Suppressor macrophage treated with lipopolysaccharide for 4 hours (primary cell): ENCODE data around the gene THSD4.

Experiments used
- DNase-seq: peaks from one replicate; pipeline ENCODE4 v3.0.0-alpha.2; 2020

Gene THSD4

GRCh38 chr15:71469413-71469812, 354.1 kb downstream of the THSD4 start:
- no peak for DNase-seq

GRCh38 chr15:71471347-71471746, 356.1 kb downstream of the THSD4 start:
- no peak for DNase-seq

DNA sequence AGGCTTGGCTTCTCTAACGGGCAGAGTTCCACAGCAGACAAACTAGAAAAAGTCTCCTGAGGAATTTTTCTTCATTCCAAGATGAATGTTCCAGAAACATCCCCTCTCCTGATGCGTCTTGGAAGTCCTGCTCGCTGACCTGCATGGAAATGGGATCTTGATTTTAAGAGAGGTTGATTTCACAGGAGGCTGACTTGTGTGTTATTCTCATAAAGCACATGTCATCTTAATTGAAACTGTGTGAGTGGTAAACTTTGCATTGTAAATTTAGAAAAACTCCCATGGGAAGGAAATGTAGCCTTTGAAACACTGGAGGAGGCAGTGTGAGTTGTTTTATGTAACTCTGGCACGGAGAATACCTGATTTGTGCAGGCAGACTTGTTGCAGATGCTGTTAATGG, 357.3 kb downstream of the THSD4 start:
- no peak for DNase-seq

DNA sequence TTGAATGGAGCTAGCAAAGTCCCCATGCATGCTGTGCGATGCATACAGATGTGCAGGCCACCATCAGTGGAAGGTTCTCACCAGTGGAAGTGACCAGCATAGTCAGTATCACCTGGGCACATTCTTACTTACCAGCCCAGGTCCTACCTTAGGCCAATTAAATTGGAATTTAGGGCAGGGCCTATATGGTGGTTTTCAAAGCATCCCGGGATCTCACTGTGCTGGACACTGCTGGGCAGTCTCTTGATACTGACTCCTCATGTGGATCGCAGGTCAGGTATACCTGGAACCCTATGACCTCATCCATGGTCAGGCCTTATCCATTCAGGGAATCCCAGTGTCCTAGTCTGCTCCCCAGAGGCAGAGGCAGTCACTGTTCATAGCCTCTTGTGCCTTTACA, 358.5 kb downstream of the THSD4 start:
- no peak for DNase-seq

GRCh38 chr15:71476823-71477222, 361.6 kb downstream of the THSD4 start:
- DNase-seq = no peak

DNA sequence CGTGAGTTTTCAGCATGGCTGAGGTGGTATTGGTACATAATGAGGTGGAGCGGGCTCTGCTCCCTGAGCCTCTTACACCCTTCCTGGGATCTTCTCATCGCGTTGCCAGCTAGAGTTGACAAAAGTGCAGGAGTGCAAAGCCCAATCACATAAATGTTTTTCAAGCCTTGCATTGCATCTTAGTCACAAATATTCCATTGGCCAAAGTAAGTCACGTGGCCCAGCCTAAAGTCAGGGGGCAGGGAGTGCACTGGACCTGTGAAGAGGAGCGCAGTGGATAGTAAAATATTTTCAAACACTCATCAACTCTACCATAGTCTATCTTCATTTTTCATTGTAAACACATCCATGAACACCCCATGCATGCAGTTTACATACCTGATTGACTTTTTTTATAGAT, 365.3 kb downstream of the THSD4 start:
- no peak for DNase-seq

DNA sequence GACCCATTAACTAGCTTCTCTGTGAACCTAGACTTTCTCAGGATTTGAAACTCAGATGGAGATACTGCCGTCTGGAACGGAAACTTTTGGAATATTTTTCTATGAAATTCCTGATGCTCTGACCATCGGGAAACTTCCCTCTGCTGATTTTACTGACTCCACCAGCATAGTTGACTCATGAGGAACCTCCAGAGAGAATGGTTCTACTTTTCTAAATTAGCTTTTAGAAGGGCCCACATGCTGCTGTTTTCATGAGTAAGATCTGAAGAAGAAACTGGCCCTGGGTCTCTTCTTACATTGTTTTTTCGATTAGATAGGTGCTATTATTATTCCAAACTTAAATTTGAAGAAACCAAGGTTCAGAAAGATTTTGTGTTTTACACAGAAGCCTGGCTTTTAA, 368.8 kb downstream of the THSD4 start:
- no peak for DNase-seq

GRCh38 chr15:71485094-71485693, 369.9 kb downstream of the THSD4 start:
- DNase-seq = no peak

- no peak for DNase-seq
These were observed 374.3 kb downstream of the THSD4 start for GRCh38 chr15:71489570-71489969.

GRCh38 chr15:71493526-71493925, 378.3 kb downstream of the THSD4 start:
- DNase-seq = no peak

GRCh38 chr15:71494563-71495397, 379.5 kb downstream of the THSD4 start:
- DNase-seq = no peak

GRCh38 chr15:71495398-71495780, 380.1 kb downstream of the THSD4 start:
- no peak for DNase-seq

GRCh38 chr15:71496336-71496955, 381.2 kb downstream of the THSD4 start:
- no peak for DNase-seq

DNA sequence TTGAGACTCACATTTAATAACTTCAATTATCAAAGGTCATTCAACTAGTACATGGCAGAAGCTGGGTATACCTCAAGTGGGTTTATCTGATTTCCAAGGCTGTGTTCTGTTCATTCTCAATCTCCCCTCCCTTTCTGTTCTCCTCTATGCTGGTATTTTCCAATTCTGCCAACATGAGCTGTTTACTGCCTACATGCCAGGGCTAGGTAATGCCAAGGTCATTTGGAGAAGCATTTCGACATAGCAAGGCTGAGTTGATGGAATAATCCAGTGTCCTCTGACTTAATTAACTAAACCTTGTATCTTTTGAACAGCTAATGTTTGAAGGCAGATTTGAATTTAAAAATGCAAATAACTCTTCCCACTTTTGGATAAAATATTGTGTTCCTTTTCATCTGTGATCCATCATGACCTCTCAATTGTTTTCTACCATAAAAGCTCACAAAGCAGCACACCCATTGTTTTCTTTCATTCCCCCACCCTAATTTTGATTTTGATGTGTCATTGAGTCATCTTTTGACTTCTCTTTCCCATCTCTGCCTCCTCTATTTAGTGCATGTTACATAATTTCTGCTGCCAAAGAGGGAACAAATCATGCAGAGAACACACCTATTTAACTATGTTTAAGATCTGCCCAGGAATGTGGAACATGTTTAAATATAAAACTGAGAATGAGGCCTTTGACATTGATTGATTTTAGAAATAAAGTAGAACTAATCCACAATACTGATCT, 386.2 kb downstream of the THSD4 start:
- no peak for DNase-seq

- no peak for DNase-seq
These were observed 386.8 kb downstream of the THSD4 start for GRCh38 chr15:71502077-71502432.

- DNase-seq = no peak
These were observed 390.7 kb downstream of the THSD4 start for GRCh38 chr15:71505962-71506361.

- DNase-seq = no peak
These were observed 391.7 kb downstream of the THSD4 start for GRCh38 chr15:71506946-71507345.

GRCh38 chr15:71508081-71508682, 392.9 kb downstream of the THSD4 start:
- DNase-seq = no peak

DNA sequence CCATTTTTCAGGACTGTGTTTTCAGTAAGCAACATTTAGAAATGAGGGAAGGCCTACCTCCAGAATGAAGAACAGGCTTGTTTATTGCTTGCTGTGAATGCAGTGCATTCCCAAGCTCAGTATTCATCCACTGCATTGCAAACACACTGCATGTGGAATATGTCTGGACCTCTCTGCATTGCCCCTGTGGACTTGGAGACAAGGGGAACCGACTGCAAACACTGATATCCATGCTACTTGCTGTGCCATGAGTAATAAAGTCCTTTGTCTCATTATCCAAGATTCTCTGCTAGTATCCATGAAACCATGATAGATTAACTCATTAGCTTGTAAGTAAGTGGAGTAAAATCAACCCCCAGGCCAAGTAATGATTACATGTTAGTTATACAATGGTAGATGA, 393.9 kb downstream of the THSD4 start:
- no peak for DNase-seq

- no peak for DNase-seq
These were observed 395.5 kb downstream of the THSD4 start for GRCh38 chr15:71510763-71511162.

- no peak for DNase-seq
These were observed 396.8 kb downstream of the THSD4 start for GRCh38 chr15:71511796-71512681.

DNA sequence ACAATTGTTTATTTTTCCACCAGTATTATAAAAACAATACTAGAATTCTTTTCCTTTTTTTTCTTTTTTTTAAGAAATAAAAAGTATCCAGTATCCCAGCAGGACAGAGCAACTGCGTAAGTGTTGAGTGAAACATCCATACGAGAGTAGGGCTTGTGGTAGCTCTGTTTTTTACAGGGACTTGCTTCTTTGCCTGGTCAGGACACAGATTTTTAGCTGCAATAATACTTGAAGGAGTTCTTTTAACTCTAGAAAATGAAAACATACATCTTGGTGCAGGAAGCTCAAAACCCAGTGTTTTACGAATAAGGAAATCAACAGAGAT, 397.4 kb downstream of the THSD4 start:
- no peak for DNase-seq
